DND-41 (cell line): Measurements from ENCODE around the gene DENND1C.

Source experiments
- ATAC-seq: fragments of 200-7000 bp; cut with Tn5 transposase; 3 replicates; pipeline ENCODE4 v1.9.1; 2021; ENCODE audit warnings: low read depth; ENCODE audit not compliant: insufficient read depth
- DNase-seq: peaks from one replicate; pipeline ENCODE4 v3.0.0-alpha.2; 2020
- H2AFZ ChIP-seq: 2 replicates; pipeline ENCODE4 v1.6.0; 2012; ENCODE audit warnings: low read depth, low read length
- H3K27ac ChIP-seq: 2 replicates; pipeline ENCODE4 v1.5.1; 2012; ENCODE audit warnings: low read length, inconsistent platforms
- H3K27me3 ChIP-seq: fragments of 200-600 bp; sonication (generic); 2 replicates; pipeline ENCODE4 v1.6.0; 2012; ENCODE audit warnings: low read length, mild to moderate bottlenecking, inconsistent platforms; ENCODE audit not compliant: insufficient read depth, poor library complexity
- H3K36me3 ChIP-seq: 2 replicates; pipeline ENCODE4 v1.5.1; 2012; ENCODE audit warnings: low read length, inconsistent platforms; ENCODE audit not compliant: insufficient read depth
- H3K4me1 ChIP-seq: 2 replicates; pipeline ENCODE4 v1.5.1; 2012; ENCODE audit warnings: mild to moderate bottlenecking, low read length; ENCODE audit not compliant: insufficient read depth
- H3K4me2 ChIP-seq: 2 replicates; pipeline ENCODE4 v1.6.0; 2012; ENCODE audit warnings: mild to moderate bottlenecking, moderate library complexity, low read length, inconsistent platforms; ENCODE audit not compliant: insufficient read depth
- H3K4me3 ChIP-seq, 2 experiments: fragments of 200-600 bp in 1 of 2; shearing (Covaris generic) in 1 of 2; 2 replicates each; pipeline ENCODE4 v1.5.1; 2012 to 2016; ENCODE audit warnings: inconsistent platforms in 2 of 2, low read length in 2 of 2, mild to moderate bottlenecking in 2 of 2, low read depth in 1 of 2, moderate library complexity in 1 of 2
- H3K79me2 ChIP-seq: 2 replicates; pipeline ENCODE4 v1.6.0; 2012; ENCODE audit warnings: low read length, inconsistent platforms; ENCODE audit not compliant: insufficient read depth
- H3K9ac ChIP-seq: 2 replicates; pipeline ENCODE4 v1.6.0; 2012; ENCODE audit warnings: low read depth, mild to moderate bottlenecking, inconsistent platforms, low read length, moderate library complexity
- H3K9me3 ChIP-seq: 2 replicates; pipeline ENCODE4 v1.5.1; 2012; ENCODE audit warnings: low read length, moderate library complexity, mild to moderate bottlenecking, inconsistent platforms; ENCODE audit not compliant: insufficient read depth, severe bottlenecking
- H4K20me1 ChIP-seq: 2 replicates; pipeline ENCODE4 v1.6.0; 2012; ENCODE audit warnings: low read length; ENCODE audit not compliant: insufficient read depth
- EZH2 ChIP-seq: IDR thresholded peaks from 3 replicates; pipeline ENCODE4 v1.6.1; 2012; ENCODE audit warnings: borderline replicate concordance, low read depth, mild to moderate bottlenecking, moderate library complexity, low read length, inconsistent platforms; ENCODE audit not compliant: severe bottlenecking
- TF ChIP-seq, protein P1 (sequence below): IDR thresholded peaks from 2 replicates; pipeline ENCODE4 v1.5.1; 2012; ENCODE audit warnings: borderline replicate concordance, low read length, moderate library complexity, mild to moderate bottlenecking; ENCODE audit not compliant: poor library complexity, severe bottlenecking; ENCODE audit errors: extremely low read depth

Gene DENND1C

GRCh38 chr19:6491802-6492592, 10.4 kb upstream of the DENND1C start:
- H3K27ac ChIP-seq = no peak overlapping the region
- no peaks in the 10 kb centered on the region for H3K36me3 ChIP-seq
- ATAC-seq = no peak
- H3K79me2 ChIP-seq = no peaks in the 10 kb centered on the region
- TF ChIP-seq, protein P1, sequence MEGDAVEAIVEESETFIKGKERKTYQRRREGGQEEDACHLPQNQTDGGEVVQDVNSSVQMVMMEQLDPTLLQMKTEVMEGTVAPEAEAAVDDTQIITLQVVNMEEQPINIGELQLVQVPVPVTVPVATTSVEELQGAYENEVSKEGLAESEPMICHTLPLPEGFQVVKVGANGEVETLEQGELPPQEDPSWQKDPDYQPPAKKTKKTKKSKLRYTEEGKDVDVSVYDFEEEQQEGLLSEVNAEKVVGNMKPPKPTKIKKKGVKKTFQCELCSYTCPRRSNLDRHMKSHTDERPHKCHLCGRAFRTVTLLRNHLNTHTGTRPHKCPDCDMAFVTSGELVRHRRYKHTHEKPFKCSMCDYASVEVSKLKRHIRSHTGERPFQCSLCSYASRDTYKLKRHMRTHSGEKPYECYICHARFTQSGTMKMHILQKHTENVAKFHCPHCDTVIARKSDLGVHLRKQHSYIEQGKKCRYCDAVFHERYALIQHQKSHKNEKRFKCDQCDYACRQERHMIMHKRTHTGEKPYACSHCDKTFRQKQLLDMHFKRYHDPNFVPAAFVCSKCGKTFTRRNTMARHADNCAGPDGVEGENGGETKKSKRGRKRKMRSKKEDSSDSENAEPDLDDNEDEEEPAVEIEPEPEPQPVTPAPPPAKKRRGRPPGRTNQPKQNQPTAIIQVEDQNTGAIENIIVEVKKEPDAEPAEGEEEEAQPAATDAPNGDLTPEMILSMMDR = no peak
- no peak for TF ChIP-seq EZH2
- no peak overlapping the region for H3K4me2 ChIP-seq
- H2AFZ ChIP-seq = no peak overlapping the region; the same call in 1 of the 2 replicates
- H3K27me3 ChIP-seq = no peaks in the 10 kb centered on the region
- H3K4me1 ChIP-seq = no peaks in the 10 kb centered on the region
- no peaks in the 10 kb centered on the region for H3K9me3 ChIP-seq
- H3K9ac ChIP-seq = no peak overlapping the region
- H3K4me3 ChIP-seq = no peak overlapping the region
- no peaks in the 10 kb centered on the region for H4K20me1 ChIP-seq
- DNase-seq = no peak

DNA sequence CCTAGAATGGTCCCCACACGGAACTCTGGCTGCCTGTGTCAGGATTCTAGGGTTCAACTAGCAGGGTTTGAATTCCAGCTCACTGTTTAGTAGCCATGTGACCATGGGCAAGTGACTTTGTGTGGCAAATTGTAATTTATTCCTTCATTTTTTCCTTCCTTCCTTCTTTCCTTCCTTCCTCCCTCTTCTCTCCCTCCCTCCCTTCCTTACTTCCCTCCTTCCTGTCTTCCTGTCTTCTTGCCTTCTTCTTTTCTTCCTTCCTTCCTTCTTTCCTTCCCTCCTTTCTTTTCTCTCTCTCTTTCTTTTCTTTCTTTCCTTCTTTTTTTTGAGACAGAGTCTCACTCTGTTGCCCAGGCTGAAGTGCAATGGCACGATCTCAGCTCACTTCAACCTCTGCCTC, 8.5 kb upstream of the DENND1C start:
- no peaks in the 10 kb centered on the region for H4K20me1 ChIP-seq
- H3K27me3 ChIP-seq = no peaks in the 10 kb centered on the region
- no peak overlapping the region for H2AFZ ChIP-seq
- TF ChIP-seq, protein P1 = no peak
- no peak for TF ChIP-seq EZH2
- H3K9me3 ChIP-seq = no peaks in the 10 kb centered on the region
- no peak overlapping the region for H3K27ac ChIP-seq
- H3K36me3 ChIP-seq = no peaks in the 10 kb centered on the region
- no peak overlapping the region for H3K4me3 ChIP-seq
- no peak overlapping the region for H3K9ac ChIP-seq
- no peaks in the 10 kb centered on the region for H3K79me2 ChIP-seq
- no peaks in the 10 kb centered on the region for H3K4me1 ChIP-seq
- DNase-seq = no peak
- no peak for ATAC-seq
- H3K4me2 ChIP-seq = no peak overlapping the region

GRCh38 chr19:6489278-6490061, 7.9 kb upstream of the DENND1C start:
- DNase-seq = no peak
- Histone ChIP-seq H3K4me2 (no peak overlapping the region), H3K27ac (no peak overlapping the region), H3K9me3 (no peaks in the 10 kb centered on the region), H3K4me1 (no peaks in the 10 kb centered on the region), H3K4me3 (no peak overlapping the region), H4K20me1 (no peaks in the 10 kb centered on the region), H2AFZ (no peak overlapping the region), H3K79me2 (no peaks in the 10 kb centered on the region), H3K36me3 (no peaks in the 10 kb centered on the region), H3K9ac (no peak overlapping the region), H3K27me3 (no peaks in the 10 kb centered on the region)
- no peak for ATAC-seq
- no peak for TF ChIP-seq EZH2
- TF ChIP-seq, protein P1 = no peak
